GM18909 (cell line): Measurements from ENCODE around the gene RAB8A.
"Not testable (repeated sequence)": the region's sequence is repeated elsewhere in the genome, so short reads cannot be mapped to it uniquely, and the experiment has no call there.

Experiments
- ATAC-seq: cut with Tn5 transposase; IDR thresholded peaks from one replicate; pipeline ENCODE4 v1.9.1; 2021; ENCODE audit warnings: mild to moderate bottlenecking; ENCODE audit not compliant: unreplicated experiment, poor library complexity

RAB8A gene

DNA sequence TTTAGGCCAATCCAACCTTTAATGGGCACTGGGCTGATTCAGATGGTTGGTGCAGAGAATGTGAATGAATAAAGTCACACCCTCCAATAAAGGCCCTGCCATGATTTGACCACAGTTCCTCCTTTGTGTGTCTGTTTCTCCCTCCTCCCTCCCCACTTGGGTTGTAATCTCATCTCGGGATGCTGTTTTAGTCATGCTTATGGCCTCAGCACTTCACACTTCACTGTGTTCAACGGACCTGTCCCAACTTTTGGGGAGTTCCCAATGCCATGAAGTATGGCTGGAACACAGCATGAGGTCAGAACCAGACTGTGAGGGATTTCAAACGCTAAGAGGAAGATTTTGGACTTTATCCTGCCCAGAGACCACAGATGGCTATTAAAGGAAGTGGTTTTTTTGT lies 5.6 kb upstream of the RAB8A start:
- no peak for ATAC-seq

DNA sequence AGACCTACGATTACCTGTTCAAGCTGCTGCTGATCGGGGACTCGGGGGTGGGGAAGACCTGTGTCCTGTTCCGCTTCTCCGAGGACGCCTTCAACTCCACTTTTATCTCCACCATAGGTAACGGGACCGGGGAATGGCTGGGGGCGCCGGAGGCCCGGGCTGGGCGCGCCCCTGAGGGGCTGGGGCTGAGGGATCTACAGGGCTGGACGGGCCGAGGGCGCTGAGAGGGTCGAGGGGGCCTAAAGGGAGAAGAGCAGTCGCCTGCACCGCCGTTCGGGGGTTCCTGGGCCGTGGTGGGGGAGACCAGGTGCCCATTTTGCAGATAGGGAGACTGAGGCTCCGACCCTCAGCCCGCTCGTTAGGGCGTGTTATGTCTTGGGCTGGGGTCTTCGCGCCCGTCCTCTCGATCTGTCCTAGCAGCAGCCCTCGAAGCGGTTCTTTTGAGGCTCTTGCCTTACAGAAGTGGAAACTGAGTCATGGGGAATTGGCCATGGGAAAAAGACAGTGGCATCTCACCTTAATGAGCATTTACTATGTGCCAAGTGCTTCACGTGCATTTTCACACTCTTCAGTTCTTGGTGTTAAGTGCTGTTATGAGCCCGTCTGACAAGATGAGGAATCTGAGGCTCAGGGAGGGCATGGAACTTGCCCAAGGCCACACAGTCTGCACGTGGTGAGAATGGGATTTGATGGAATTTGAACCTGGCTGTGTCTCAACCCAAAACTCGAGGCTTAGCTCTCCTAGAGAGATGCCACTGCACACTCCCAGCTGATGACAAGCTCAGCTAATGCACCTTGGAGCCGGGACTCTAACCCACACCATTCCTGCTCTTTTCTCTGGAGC lies 442 bp downstream of the RAB8A start:
- peak; percentile 3 for ATAC-seq

DNA sequence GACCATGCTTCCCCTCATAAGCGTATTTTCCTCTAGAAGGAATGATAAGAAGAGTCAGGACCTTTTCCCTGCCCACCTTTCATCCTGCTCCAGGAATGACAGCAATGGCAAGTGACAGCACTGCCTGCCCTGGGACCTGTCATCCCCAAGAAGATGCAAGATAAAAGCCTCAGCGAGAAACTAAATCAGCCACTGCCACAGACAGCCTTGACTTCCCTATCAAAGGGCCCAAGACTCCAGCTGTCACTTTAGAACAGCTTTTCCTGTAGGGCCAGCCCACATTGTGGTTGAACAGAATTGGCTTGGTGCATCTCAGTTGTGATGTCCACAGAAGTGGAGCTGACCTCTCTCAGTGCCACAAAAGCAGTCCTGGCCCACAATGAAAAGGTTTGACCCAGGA lies 1.1 kb downstream of the RAB8A start:
- no peak for ATAC-seq

DNA sequence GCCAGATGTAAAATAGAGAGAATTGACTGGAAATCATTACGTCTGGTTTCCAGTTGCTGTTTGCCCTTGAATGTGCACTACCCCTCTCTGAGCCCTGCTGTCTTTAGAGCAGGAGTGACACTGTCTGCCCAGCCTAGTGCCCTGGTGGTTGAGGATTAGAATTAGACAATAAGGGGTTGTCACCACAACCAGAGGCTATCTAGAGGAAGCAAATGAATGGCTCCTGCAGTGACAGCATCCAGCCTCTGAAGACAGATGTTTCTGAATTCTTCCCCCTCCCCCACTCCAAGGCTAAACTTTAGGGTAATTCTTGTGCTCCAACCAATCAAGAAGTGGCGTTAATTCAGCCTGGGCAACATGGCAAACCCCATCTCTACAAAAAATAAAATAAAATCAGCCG lies 2.0 kb downstream of the RAB8A start:
- no peak for ATAC-seq

DNA sequence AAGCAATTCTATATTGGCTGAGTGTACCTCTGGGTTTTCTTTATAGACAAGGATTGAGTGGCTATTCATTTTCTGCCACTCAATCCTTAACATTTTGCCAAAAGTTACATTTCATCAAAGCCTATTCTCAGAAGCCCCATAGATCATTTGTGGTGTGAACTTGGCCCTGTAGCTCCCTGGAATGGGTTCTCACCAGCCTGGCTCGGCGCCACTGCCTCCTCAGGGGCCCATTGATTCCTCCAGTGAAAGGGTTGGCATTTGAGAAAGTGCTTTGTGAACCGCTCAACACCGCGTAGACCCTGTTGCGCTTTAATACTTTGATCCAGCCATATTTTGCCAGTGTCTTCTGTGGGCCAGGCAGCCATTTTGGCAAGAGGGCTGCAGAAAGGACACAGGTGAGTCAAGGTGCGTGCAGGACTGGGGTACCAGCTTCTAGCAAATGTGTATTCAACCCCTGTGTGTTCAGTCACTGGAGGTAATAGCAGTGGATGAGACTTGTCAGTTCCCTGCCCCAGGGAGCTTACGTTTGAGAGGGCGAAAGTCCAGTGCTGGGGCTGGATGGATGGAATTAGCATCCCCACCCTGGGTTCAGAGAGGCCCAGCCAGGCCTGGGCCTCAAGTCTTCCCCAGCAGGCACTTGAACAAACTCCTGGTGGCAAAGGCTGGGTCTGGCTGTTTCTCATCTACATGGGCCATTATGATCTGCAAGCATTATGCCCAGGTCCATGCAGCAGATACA lies 3.8 kb downstream of the RAB8A start:
- no peak for ATAC-seq

DNA sequence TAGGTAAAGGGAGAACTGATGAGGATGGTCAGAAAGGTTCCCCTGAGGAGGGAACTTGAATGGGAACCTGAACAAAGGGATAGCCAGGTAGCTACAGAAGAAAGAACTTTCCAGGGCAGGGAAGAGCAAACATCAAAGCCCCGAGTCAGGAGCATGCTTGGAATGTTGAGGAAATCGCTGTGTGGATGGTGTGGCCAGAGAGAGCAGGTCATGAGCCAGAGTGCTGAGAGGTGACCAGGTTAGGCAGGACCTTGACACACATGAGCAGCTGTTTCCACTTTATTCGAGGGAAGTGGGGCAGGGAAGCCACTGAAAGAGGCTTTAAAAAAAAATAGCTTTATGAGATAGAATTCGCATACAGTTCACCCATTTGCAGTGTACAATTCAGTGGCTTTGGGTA lies 4.4 kb downstream of the RAB8A start:
- ATAC-seq = no peak

DNA sequence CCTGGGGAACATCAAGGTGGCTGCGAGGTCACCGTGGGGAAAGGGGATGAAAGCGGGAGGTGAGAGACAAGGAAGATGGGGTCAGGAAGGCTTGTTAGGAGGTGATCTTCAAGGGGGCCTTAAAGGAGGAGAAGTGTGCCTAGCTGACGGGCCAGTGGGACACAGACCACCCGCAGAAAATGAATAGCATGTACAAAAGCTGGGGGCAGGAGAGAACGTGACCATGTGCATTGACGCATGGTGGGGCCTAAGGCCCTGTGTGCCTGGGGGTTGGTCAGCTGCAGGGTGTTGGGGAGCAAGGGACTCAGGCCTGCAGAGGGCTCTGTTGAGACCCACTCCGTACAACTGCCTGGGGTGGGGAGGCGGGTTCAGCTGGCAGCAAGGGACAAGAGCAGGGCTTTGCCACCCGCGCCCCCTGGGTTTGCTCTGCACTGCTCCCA lies 5.9 kb downstream of the RAB8A start:
- no peak for ATAC-seq

DNA sequence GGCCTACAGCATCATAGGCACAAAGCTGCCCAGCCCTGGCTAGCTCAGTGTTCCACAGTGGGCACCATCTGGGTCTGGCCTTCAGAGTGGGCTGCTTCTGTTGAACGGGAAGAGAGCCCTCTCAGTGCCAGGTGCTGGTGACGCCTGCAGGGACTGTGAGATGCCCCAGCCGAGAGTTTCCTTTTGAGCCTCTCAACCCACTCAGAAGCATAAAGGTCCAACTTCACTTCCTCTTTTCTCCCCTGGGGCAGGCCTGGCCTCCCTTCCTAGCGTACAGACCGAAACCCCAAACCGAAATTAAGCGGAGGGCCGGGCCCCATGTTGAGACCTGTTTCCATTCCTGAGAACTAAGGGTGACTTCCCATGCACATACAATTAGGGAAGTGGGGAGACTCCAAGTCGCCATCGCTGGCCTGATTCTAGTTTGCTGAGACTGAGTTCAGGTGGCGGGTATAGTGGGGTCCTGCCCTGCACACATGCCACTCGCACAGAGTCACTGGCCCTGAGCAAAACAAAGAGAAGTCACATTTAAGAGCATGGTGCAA lies 6.9 kb downstream of the RAB8A start:
- ATAC-seq = peak; percentile 75

DNA sequence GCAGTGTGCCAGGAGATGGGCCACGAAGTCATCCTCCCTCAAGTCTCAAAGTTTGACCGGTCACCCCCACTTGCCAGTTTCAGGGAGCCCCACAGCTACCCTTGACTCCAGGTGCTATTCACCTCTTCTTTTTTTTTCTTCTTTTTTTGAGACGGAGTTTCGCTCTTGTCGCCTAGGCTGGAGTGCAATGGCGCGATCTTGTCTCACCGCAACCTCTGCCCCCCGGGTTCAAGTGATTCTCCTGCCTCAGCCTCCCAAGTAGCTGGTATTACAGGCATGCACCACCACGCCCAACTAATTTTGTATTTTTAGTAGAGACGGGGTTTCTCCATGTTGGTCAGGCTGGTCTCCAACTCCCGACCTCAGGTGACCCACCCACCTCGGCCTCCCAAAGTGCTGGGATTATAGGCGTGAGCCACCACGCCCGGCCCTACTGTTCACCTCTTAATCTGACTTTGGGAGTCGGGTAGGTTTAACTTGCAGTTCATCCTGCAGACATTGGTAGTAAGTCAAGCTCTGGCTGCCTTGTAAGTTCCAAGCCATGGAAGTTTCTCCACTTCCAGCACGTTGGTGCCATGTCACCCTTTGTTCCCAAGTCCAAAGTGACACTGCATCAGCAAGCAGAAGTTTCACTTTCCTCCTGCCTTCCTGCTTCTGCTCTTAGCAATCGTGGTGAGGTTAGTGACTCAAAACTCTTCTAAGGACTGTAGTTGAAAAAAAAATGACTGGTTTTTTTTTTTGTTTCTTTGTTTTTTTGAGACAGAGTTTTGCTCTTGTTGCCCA lies 7.6 kb downstream of the RAB8A start:
- not testable (repeated sequence) for ATAC-seq

DNA sequence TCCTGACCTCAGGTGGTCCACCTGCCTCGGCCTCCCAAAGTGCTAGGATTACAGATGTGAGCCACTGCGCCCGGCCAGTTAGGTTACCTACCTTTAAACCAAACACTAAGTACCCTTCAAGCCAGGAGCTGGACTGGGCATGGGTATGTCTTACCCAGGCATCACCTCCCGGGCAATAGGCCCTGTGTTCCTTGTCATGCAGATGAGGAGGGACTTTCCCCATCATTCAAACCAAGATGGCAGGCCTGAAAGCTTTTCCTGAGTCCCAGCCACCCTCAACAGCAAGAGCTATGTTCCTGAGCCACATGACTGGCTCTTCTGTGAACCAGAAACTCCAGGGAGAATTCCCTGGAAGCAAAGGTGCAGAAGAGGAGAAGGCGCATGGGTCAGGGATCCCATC lies 9.5 kb downstream of the RAB8A start:
- ATAC-seq = no peak

DNA sequence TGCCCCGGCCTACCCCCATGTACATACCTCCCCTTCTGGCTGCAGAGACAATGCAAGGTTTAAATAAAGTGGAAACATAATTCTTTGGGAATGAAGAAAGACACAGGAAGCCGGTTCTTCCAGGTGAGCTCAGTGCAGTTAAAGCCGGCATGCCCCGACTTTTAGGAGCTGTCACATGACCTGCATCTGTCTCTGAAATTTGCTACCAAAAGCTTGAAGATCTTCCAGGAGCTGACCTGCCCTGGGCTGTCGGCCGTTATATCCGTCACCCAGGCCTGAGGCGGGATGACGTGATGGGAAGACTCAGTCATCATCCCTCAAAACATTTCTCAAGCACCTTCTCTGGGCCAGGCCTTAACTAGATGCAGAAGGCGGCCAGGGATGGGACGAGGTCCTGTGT lies 10.3 kb downstream of the RAB8A start:
- no peak for ATAC-seq

DNA sequence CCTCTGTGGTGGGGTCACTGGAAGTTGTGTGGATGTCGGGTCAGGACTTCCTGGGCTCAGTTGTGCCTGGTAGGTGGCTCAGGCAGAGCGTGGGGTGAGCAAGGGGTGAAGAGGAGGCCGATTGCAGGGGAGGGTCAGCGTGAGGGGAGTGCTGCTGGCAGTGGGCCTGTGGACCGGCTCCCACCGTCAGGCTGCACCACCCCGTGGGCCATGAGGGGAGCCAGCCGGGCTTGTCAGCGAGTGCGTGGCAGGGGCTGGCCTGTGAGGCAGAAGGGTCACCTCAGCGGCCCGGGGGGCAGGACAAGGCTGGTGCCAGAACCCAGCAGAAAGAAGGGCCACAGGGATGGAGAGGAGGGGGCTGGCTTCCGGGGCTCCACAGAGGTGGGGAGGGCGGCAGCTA lies 13.3 kb downstream of the RAB8A start:
- no peak for ATAC-seq

DNA sequence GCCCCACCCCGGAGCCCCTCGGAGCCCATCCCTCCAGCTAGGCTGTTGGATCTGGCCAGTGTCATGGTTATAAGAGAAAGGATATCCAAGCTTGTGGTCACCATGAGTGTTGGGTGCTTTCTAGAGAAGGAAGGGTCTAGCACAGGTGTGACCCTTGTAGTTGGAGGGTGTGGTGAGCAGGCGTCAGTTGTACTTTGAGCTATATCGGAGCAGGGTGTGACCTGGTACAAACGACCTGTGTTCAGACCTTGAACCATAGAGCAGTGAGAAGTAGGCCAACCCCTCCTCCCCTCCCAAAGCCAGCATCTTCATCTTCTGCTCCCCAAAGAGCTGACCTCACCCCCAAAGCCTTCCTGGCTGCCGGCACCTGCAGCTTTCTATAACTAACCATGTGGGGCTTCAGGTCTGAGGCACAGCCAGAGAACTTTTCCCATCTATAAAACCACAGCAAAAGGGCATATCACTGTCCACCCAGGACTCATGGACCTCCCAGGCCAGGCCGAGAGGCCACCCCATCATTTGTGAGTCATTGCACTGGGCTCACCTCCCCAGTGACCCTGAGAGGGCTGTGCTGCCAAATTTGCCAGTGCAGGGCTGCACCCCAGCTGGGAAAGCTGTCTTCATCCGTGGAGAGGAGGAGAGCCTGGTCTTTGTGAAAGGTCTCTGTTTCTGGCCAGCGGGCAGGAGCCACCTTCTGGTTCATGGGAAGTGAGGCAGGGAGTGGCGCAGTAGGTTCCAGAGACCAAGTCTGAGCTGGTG lies 14.2 kb downstream of the RAB8A start:
- no peak for ATAC-seq

DNA sequence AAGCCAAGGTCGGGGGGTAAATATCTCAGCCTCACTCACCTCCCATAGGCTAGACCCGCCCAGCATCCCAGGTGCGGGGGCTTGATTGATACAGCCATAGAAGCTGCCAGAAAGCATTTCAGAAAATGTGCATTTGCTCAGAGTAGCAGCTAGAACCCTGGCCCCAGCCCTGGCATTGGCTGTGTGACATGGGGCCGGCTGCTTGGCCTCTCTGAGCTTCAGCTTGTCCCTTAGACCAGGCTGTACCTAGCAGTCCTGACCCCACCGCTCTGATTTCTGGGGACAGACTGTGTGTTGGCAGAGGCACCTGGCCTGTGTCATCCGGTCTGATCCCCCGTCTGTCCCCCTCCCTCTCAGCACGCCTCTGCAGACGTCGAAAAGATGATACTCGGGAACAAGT lies 15.4 kb downstream of the RAB8A start:
- no peak for ATAC-seq

DNA sequence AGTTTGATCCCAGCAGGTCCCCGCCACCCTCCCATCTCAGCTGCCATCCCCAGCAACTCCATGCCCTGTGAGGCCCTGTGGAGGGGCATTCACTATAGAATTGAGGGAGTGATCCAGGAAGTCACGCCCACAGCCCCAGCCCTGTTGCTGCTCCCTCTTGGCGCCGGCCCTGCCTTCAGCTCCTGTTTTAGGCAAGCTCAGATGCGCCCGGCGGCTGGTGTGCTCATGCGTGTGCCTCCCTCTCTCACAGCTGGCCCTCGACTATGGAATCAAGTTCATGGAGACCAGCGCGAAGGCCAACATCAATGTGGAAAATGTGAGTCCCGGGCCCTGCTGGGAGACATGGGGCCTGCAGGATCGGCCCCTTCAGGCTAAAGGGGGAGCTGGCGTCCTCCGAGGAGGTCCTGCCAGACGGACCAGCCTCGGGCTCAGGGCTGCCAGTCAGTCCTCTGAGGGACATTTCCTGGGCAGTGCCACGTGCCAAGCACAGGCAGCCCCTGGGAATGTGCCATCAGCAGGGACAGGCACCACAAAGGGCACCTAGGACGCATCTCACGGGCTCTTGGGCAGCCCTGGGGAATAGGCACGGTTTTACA lies 16.2 kb downstream of the RAB8A start:
- ATAC-seq = no peak

DNA sequence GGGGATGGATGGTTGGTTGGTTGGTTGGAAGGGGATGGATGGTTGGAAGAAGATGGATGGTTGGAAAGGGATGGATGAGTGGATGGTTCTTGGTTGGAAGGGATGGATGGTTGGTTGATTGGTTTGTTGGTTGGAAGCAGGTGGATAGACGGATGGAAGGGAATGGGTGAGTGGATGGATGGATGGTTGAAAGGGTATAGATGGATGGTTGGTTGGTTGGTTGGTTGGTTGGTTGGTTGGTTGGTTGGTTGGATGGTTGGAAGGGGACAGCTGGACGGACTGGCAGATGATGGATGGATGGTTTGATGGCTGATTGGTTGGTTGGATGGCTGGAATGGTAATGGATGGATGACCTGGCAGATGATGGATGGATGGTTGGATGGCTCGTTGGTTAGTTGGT lies 20.0 kb downstream of the RAB8A start:
- ATAC-seq = no peak

DNA sequence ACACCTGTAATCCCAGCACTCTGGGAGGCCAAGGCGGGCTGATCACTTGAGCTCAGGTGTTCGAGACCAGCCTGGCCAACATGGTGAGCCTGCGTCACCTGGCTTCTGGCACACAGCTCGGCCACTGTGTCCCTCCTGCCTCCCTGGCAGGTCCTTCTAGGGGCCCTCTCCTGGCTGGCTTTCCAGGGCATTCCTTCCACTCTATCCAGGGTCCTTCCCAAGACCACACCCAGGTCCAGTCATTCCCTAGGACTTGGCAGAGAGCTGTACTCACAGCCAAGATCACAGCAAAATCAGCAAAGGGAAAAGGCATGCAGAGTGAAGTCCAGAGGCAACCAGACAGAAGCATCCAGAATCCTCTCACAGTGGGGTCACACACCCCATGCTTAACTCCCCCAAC lies 22.1 kb downstream of the RAB8A start:
- ATAC-seq = no peak

DNA sequence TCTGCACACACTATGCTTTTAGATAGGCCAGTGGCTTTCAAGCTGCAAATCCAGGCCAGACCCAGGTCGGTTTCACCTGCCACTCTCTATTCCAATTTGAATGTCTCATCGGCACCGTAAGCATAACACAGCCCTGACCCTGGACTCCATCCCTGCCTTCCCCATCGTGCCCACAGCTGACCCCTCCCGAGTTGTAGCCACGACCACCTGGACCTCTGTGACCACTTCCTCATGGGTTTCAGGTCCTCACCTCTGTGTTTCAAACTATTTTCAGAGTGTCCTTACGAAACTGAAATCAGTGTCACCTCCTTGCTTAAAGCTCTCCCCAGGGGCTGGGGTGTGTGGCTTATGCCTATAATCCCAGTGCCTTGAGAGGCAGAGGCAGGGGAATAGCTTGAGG lies 22.8 kb downstream of the RAB8A start:
- ATAC-seq = peak; percentile 43

DNA sequence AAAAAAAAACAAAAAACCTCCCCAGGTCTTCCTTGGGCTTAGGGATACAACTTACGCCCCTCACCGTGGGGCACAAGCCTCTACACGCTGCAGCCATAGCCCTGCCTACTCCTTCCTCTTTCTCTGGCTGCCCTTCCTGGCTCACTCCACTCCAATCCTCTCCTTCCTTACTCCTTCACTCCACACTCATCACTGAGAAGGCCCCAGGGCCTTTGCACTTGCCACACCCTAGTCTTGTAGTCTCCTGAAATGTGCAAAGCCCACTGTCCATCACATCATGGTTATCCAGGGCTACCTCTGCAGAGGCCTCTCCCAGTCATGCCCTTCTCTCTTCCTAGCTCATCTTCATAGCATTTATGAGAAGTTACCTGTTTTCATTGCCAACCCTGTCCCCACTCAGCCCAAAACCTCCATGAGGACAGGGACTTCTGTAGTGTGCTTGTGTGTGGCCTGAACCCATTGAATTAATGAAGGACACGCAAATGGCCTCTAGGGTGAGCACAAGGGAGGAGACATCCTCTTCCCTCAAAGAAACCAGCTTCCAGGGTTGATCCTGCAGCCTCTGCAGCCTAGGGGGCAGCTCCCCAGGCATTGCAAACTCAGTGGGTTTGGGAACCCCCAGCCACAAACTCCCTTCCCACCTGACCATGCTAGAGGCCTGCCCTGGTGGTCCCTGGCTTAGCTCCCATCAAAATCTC lies 23.9 kb downstream of the RAB8A start:
- no peak for ATAC-seq
